Measurements from ENCODE around the gene GSG1.

DNA sequence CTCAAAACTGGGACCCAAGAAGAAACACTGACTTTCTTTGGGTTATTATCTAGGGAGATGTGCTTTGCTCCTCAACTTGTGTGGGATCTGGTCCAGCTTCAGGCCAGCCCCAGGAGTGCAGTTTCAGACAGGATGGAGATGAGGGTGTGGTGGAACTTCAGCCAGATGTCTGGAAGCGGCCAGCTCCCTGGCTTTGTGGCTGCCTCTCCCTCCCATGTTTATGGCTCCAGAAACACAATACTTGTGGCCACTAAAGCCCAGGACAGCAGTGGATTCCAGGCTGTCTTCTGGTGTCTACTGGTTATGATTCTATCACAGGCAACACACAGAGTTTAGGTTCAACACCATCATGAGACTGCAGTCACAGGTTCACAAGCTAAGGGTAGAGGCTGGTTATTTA is 48.8 kb upstream of the GSG1 start:
- TF ChIP-seq, protein P1, sequence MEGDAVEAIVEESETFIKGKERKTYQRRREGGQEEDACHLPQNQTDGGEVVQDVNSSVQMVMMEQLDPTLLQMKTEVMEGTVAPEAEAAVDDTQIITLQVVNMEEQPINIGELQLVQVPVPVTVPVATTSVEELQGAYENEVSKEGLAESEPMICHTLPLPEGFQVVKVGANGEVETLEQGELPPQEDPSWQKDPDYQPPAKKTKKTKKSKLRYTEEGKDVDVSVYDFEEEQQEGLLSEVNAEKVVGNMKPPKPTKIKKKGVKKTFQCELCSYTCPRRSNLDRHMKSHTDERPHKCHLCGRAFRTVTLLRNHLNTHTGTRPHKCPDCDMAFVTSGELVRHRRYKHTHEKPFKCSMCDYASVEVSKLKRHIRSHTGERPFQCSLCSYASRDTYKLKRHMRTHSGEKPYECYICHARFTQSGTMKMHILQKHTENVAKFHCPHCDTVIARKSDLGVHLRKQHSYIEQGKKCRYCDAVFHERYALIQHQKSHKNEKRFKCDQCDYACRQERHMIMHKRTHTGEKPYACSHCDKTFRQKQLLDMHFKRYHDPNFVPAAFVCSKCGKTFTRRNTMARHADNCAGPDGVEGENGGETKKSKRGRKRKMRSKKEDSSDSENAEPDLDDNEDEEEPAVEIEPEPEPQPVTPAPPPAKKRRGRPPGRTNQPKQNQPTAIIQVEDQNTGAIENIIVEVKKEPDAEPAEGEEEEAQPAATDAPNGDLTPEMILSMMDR (IDR thresholded peaks at IDR 0.05) = no peak
- TF ChIP-seq ZFX (IDR thresholded peaks at IDR 0.05; ENCODE audit: borderline replicate concordance) = no peak

Measured in 22Rv1 (cell line).